Naive thymus-derived CD4-positive, alpha-beta T cell (primary cell): ENCODE data around the gene GPR78. TPM values are rescaled to one million over a fixed set of nuclear protein-coding genes. Genes with fewer than 3 reads are reported as not detected.

Experiments
- ATAC-seq: fragments of 150-1000 bp; cut with Tn5 transposase; 2 replicates; pipeline ENCODE4 v1.10.0; 2021; ENCODE audit warnings: mild to moderate bottlenecking, moderate library complexity
- CTCF ChIA-PET: fragments of 350-600 bp; sonication (Branson Sonifier 250); formaldehyde crosslinking; loops from one replicate; lab custom pipeline; 2021; ENCODE audit warnings: antibody characterized with exemption; lab: Charles Lee
- POLR2A ChIA-PET: fragments of 350-600 bp; sonication (Branson Sonifier 250); formaldehyde crosslinking; loops from one replicate; lab custom pipeline; 2021; ENCODE audit warnings: antibody characterized with exemption, inconsistent platforms; lab: Charles Lee
- DNase-seq, 9 donors: peaks; one replicate each; pipeline versions ENCODE4 v3.0.0 to v3.0.0-alpha.2; 2020 to 2022; ENCODE audit warnings: mixed read lengths in 1 of 9
- H3K27ac ChIP-seq: one replicate; pipeline ENCODE4 v1.7.0; 2013; ENCODE audit warnings: mild to moderate bottlenecking, low read depth, low read length, moderate library complexity
- H3K27me3 ChIP-seq, 2 donors: one replicate each; pipeline ENCODE4 v1.7.0; 2013; ENCODE audit warnings: low read length in 2 of 2, mild to moderate bottlenecking in 2 of 2, moderate library complexity in 2 of 2; ENCODE audit not compliant: control insufficient read depth in 2 of 2, insufficient read depth in 2 of 2
- H3K36me3 ChIP-seq, 3 experiments: 1 replicate in 2 of 3; 2 replicates in 1 of 3; pipeline ENCODE4 v1.7.0; 2013; ENCODE audit warnings: low read length in 3 of 3, mild to moderate bottlenecking in 3 of 3, moderate library complexity in 1 of 3; ENCODE audit not compliant: insufficient read depth in 3 of 3, control insufficient read depth in 2 of 3
- H3K4me1 ChIP-seq, 2 donors: one replicate each; pipeline ENCODE4 v1.7.0; 2013; ENCODE audit warnings: low read length in 2 of 2, mild to moderate bottlenecking in 2 of 2, moderate library complexity in 1 of 2; ENCODE audit not compliant: control insufficient read depth in 2 of 2, insufficient read depth in 2 of 2
- H3K4me3 ChIP-seq: 2 replicates; pipeline ENCODE4 v1.7.0; 2013; ENCODE audit warnings: mild to moderate bottlenecking, low read length
- H3K9me3 ChIP-seq, 3 experiments: 1 replicate in 2 of 3; 2 replicates in 1 of 3; pipeline ENCODE4 v1.7.0; 2013; ENCODE audit warnings: low read length in 3 of 3; ENCODE audit not compliant: control insufficient read depth in 2 of 3
- H3K27ac Mint-ChIP-seq, 9 donors: one replicate each; pipeline ENCODE4 v1.8.0; 2020 to 2022; ENCODE audit warnings: mixed read lengths in 9 of 9, mild to moderate bottlenecking in 8 of 9, moderate library complexity in 5 of 9, inconsistent platforms in 2 of 9
- H3K27me3 Mint-ChIP-seq, 5 donors: one replicate each; pipeline ENCODE4 v1.8.0; 2021 to 2022; ENCODE audit warnings: mixed read lengths in 5 of 5, mild to moderate bottlenecking in 1 of 5
- H3K36me3 Mint-ChIP-seq, 5 donors: one replicate each; pipeline ENCODE4 v1.8.0; 2020 to 2022; ENCODE audit warnings: mixed read lengths in 5 of 5, mild to moderate bottlenecking in 3 of 5, inconsistent platforms in 1 of 5
- H3K4me1 Mint-ChIP-seq, 7 donors: one replicate each; pipeline ENCODE4 v1.8.0; 2020 to 2022; ENCODE audit warnings: mixed read lengths in 7 of 7, mild to moderate bottlenecking in 3 of 7, inconsistent platforms in 1 of 7
- H3K4me3 Mint-ChIP-seq, 10 donors: one replicate each; pipeline ENCODE4 v1.8.0; 2020 to 2022; ENCODE audit warnings: mild to moderate bottlenecking in 10 of 10, mixed read lengths in 10 of 10, moderate library complexity in 6 of 10, inconsistent platforms in 2 of 10
- H3K9me3 Mint-ChIP-seq, 11 donors: one replicate each; pipeline ENCODE4 v1.8.0; 2020 to 2022; ENCODE audit warnings: mixed read lengths in 11 of 11, mild to moderate bottlenecking in 4 of 11, inconsistent platforms in 1 of 11, moderate library complexity in 1 of 11
- intact Hi-C, 2 donors: fragments of 100-400 bp; cut with micrococcal nuclease; formaldehyde crosslinking; loops; one replicate each; pipeline ENCODE4 v1.15.1; 2023
- polyA plus RNA-seq, 2 donors: library from polyadenylated mRNA; unstranded; fragments of 300-500 nt; fragmentation: Illumina TruSeq; gene quantifications; one replicate each; pipeline ENCODE4 v1.2.3, GENCODE V29; 2021
- total RNA-seq, 6 experiments: library from RNA in 5 of 6; stranded (reverse) in 5 of 6; gene quantifications; 1 replicate in 5 of 6; 2 replicates in 1 of 6; pipeline ENCODE4 v1.2.3 and lab custom pipeline; 2021 to 2026

GPR78 gene
- total and polyA plus RNA-seq, 7 experiments from 2014 or later: not detected

DNA sequence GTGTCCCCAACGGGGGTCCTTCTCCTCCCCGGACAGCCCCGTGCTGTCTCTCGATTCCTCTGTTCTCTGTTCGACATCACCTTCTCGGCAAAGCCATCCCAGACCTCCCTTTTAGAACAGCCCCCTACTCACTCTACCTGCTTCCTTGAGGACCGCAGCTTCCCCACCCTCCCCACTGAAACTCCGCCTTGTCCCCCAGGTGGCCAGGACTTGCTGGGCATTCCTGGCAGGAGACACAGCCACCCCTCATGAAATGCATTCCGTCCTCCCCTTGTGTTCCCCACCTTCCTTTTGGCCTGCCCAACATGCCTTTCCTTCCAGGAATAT is 34.8 kb upstream of the GPR78 start:
- DNase-seq (no peak), ATAC-seq (no peak)
- Mint-ChIP-seq H3K9me3 (peaks cover 0 to 7% (median 0%) of the 10 kb centered on the region in 11 donors), H3K27ac (no peak overlapping the region), H3K27me3 (peaks cover 0 to 7% (median 0%) of the 10 kb centered on the region in 5 donors), H3K36me3 (no peaks in the 10 kb centered on the region), H3K4me3 (no peak overlapping the region), H3K4me1 (peaks cover 0 to 2% (median 0%) of the 10 kb centered on the region in 7 donors)
- no peaks in the 10 kb centered on the region for H3K27me3 ChIP-seq
- no peak overlapping the region for H3K27ac ChIP-seq
- POLR2A ChIA-PET: no interaction called here
- H3K9me3 ChIP-seq: no peaks in the 10 kb centered on the region
- CTCF ChIA-PET: no interaction called here
- H3K36me3 ChIP-seq: no peaks in the 10 kb centered on the region
- H3K4me3 ChIP-seq: no peak overlapping the region
- intact Hi-C loops: loop anchor here in 1 of 2 donors (10.0 kb wide), 1 partner anchor 301 kb away; no protein-coding TSS in a partner anchor
- no peaks in the 10 kb centered on the region for H3K4me1 ChIP-seq

GRCh38 chr4:8546766-8547107 is 33.5 kb upstream of the GPR78 start:
- ATAC-seq (no peak), DNase-seq (no peak)
- peaks cover 0 to 7% (median 0%) of the 10 kb centered on the region in 11 donors for H3K9me3 Mint-ChIP-seq
- ChIA-PET POLR2A (no interaction called here), CTCF (no interaction called here)
- H3K27ac ChIP-seq: no peak overlapping the region
- H3K27me3 Mint-ChIP-seq: peaks cover 0 to 7% (median 0%) of the 10 kb centered on the region in 5 donors
- H3K36me3 Mint-ChIP-seq: no peaks in the 10 kb centered on the region
- H3K27me3 ChIP-seq: no peaks in the 10 kb centered on the region
- H3K4me3 Mint-ChIP-seq: no peak overlapping the region
- H3K4me1 ChIP-seq: no peaks in the 10 kb centered on the region
- no peaks in the 10 kb centered on the region for H3K9me3 ChIP-seq
- peaks cover 0 to 2% (median 0%) of the 10 kb centered on the region in 7 donors for H3K4me1 Mint-ChIP-seq
- no peak overlapping the region for H3K4me3 ChIP-seq
- no peak overlapping the region for H3K27ac Mint-ChIP-seq
- intact Hi-C loops: loop anchor here in 1 of 2 donors (1.0 to 10.0 kb wide), 2 partner anchors 78 to 302 kb away; no protein-coding TSS in a partner anchor
- H3K36me3 ChIP-seq: no peaks in the 10 kb centered on the region

DNA sequence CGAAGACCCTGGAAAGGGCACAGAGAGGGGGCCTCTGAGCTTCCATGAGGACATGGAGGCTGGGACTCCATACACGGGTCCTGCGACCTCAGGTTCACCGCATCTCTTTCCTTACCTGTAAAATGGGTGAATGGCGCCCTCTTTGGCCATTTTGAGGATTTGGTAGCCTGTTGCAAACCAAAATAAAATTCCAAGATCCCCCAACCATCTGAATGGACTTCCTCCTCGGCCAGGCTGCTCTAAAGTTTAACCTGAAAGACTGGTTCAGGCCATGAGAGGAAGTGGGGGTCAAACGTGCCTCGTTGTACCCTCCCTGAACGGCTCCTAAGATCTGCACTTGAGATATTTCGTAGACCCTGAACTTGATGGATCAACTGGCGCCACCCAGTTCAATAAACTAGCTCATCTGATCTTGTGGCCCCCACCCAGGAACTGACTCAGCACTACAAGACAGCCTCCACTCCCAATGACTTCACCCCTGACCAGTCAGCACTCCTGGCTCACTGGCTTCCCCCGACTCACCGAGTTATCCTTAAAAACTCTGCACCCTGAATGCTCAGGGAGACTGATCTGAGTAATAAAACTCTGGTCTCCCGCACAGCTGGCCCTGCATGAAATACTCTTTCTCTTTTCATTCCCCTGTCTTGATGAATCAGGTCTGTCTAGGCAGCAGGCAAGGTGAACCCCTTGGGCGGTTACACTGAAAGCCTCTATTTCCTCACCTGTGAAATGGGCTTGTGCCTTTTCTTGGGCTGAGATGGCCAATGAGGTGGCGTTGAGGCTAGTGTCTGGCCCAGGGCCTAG is 32.9 kb upstream of the GPR78 start:
- no peaks in the 10 kb centered on the region for H3K36me3 ChIP-seq
- Mint-ChIP-seq H3K36me3 (no peaks in the 10 kb centered on the region), H3K27me3 (peaks cover 0 to 7% (median 0%) of the 10 kb centered on the region in 5 donors), H3K4me1 (peaks cover 0 to 2% (median 0%) of the 10 kb centered on the region in 7 donors), H3K4me3 (no peak overlapping the region), H3K27ac (no peak overlapping the region), H3K9me3 (peaks cover 0 to 7% (median 0%) of the 10 kb centered on the region in 11 donors)
- DNase-seq: no peak
- ChIA-PET CTCF (no interaction called here), POLR2A (no interaction called here)
- no peaks in the 10 kb centered on the region for H3K27me3 ChIP-seq
- intact Hi-C loops: loop anchor here in 1 of 2 donors (1.0 to 10.0 kb wide), 2 partner anchors 79 to 303 kb away; no protein-coding TSS in a partner anchor
- H3K9me3 ChIP-seq: no peaks in the 10 kb centered on the region
- no peak overlapping the region for H3K27ac ChIP-seq
- no peaks in the 10 kb centered on the region for H3K4me1 ChIP-seq
- ATAC-seq: no peak
- no peak overlapping the region for H3K4me3 ChIP-seq

DNA sequence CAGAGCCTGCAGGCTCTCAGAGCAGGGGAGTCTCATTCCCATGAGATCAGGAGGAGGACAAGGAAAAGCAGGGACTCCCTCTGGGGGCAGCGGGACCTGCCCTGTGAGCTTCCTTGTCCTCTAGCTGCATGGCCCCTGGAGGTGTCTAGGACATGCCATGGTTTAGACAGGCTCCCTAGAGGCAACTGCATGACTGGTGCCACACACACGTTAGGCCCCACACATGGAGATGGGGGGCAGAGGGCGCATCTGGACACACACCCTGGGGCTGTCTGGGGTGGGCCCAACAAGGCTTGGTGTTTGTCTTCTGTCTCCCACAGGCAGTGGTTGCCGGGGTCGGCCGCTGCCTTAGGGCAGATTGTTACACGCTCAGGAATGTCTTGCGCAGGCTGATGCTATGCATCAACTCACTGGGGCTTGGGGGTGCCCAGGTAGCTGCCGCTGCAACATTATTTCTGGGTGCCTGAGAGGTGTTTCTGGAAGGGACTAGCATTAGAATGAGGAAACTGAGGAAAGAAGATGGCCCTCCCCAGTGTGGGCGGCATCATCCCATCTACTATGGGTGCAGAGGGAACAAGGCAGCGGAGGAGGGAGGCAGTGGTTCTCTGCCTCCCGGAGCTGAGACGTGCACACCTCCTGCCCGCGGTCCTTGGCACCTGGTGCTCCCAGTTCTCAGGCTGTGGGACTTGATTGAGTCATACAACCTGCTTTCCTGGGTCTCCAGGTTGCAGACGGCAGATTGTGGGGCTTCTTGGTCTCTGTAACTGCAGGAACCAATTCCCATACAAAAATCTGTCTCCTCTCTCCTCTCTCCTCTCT is 32.1 kb upstream of the GPR78 start:
- Histone ChIP-seq H3K4me3 (no peak overlapping the region), H3K4me1 (no peaks in the 10 kb centered on the region), H3K27ac (no peak overlapping the region), H3K36me3 (no peaks in the 10 kb centered on the region), H3K27me3 (no peaks in the 10 kb centered on the region), H3K9me3 (no peaks in the 10 kb centered on the region)
- ChIA-PET CTCF (no interaction called here), POLR2A (no interaction called here)
- peaks cover 0 to 7% (median 0%) of the 10 kb centered on the region in 5 donors for H3K27me3 Mint-ChIP-seq
- intact Hi-C loops: loop anchor here in 1 of 2 donors (1.0 to 10.0 kb wide), 2 partner anchors 80 to 303 kb away; no protein-coding TSS in a partner anchor
- H3K27ac Mint-ChIP-seq: no peak overlapping the region
- ATAC-seq (no peak), DNase-seq (no peak)
- peaks cover 0 to 7% (median 0%) of the 10 kb centered on the region in 11 donors for H3K9me3 Mint-ChIP-seq
- H3K4me3 Mint-ChIP-seq: no peak overlapping the region
- peaks cover 0 to 2% (median 0%) of the 10 kb centered on the region in 7 donors for H3K4me1 Mint-ChIP-seq
- no peaks in the 10 kb centered on the region for H3K36me3 Mint-ChIP-seq

GRCh38 chr4:8548731-8549351 is 31.4 kb upstream of the GPR78 start:
- CTCF ChIA-PET: no interaction called here

DNA sequence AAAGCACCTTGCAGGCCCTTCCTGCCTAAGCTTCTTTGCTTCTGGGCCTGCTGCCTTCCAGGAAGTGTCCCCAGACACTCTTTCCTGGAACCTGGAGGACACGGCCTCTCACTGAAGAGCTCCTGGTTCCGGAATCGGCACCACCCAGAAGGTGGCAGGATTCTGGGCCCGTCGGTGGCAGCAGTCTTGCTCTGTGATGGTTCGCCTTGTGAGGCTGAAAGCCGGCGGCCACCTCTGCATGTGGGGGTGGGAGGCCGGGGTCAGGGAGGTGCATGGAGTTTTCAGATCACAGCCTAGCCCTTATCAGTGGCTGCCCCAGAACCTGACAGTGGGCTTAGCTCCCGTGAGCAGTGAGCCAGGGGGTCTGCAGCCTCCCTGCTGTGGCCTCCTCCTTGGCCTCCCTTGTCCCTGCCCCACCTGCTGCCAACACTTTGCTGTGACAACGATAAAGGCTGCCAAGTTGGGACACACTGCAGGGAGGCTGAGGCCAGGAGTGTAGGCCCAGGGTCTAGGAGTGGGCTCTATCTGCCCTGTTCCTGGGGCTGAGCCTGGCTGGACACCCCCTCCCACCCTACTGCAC is 30.8 kb upstream of the GPR78 start:
- no peak for ATAC-seq

More at GRCh38 chr4:8548731-8549351, 31.4 kb upstream of the GPR78 start:
- Histone ChIP-seq H3K9me3 (no peaks in the 10 kb centered on the region), H3K27ac (no peak overlapping the region), H3K27me3 (no peaks in the 10 kb centered on the region), H3K4me3 (no peak overlapping the region), H3K36me3 (no peaks in the 10 kb centered on the region), H3K4me1 (no peaks in the 10 kb centered on the region)
- intact Hi-C loops: loop anchor here in 1 of 2 donors (10.0 kb wide), 1 partner anchor 304 kb away; no protein-coding TSS in a partner anchor
- POLR2A ChIA-PET: no interaction called here
- DNase-seq (no peak), ATAC-seq (no peak)
- peaks cover 0 to 5% (median 0%) of the 10 kb centered on the region in 11 donors for H3K9me3 Mint-ChIP-seq
- peaks cover 0 to 7% (median 0%) of the 10 kb centered on the region in 5 donors for H3K27me3 Mint-ChIP-seq
- H3K4me1 Mint-ChIP-seq: peaks cover 0 to 2% (median 0%) of the 10 kb centered on the region in 7 donors
- no peak overlapping the region for H3K4me3 Mint-ChIP-seq
- no peak overlapping the region for H3K27ac Mint-ChIP-seq
- H3K36me3 Mint-ChIP-seq: no peaks in the 10 kb centered on the region

More for the DNA sequence above, 30.8 kb upstream of the GPR78 start:
- Histone ChIP-seq H3K36me3 (no peaks in the 10 kb centered on the region), H3K4me1 (no peaks in the 10 kb centered on the region), H3K27me3 (no peaks in the 10 kb centered on the region), H3K4me3 (no peak overlapping the region), H3K27ac (no peak overlapping the region), H3K9me3 (no peaks in the 10 kb centered on the region)
- Mint-ChIP-seq H3K27ac (no peak overlapping the region), H3K4me3 (no peak overlapping the region), H3K27me3 (peaks cover 0 to 7% (median 0%) of the 10 kb centered on the region in 5 donors), H3K36me3 (no peaks in the 10 kb centered on the region), H3K9me3 (peaks cover 0 to 1% (median 0%) of the 10 kb centered on the region in 11 donors), H3K4me1 (peaks cover 0 to 2% (median 0%) of the 10 kb centered on the region in 7 donors)
- DNase-seq: no peak
- ChIA-PET POLR2A (no interaction called here), CTCF (no interaction called here)
- intact Hi-C loops: loop anchor here in 1 of 2 donors (10.0 kb wide), 1 partner anchor 305 kb away; no protein-coding TSS in a partner anchor
